ENCODE data around the gene KYAT1. TPM values are rescaled to one million over a fixed set of nuclear protein-coding genes. Genes with fewer than 3 reads are reported as not detected.

The KYAT1 gene
- polyA plus RNA-seq, 3 donors: 15.9 to 35.5 (median 29.4) TPM

DNA sequence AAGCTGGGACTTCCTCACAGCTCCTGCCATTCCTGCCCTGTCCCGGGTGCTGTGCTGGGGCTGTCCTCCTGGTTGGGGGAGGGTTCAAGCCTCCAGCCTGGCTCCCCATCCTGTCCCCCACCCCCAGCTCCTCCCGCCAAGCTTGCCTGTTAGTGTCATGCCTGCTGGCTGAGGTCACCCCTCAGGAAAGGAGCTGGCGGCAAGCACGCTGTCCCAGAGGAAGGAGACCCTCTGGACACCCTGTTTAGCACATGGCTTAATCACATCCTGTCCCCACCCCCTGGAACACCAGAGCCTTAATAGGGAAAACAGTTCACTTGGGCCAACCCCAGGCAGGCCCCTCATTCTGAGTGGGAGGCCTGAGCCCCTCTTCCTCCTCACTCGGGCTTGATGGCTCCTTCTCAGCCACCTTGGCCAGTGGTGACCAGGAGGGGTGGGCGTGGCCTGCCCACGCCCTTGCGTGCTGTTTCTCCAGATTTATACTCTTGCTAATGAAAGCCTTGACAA lies 29.8 kb upstream of the KYAT1 start:
- no peak for DNase-seq

DNA sequence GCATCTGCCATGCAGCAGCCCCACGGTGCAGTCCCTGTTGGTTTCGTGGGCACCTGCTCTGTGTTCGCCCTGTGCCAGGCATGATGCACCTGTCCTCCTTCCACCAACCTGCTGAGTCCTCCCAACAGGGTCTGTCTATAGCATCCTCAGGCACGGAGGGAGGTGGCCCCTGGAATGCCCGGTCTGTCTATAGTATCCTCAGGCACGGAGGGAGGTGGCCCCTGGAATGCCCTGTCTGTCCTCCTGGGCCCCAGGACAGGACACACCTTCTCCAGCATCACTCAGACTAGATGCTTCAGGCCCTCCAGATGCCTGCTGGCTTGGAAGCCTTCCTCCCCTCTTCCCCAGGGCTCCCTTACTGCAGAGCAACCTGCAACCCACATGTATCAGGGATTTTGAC lies 29.2 kb upstream of the KYAT1 start:
- no peak for DNase-seq

DNA sequence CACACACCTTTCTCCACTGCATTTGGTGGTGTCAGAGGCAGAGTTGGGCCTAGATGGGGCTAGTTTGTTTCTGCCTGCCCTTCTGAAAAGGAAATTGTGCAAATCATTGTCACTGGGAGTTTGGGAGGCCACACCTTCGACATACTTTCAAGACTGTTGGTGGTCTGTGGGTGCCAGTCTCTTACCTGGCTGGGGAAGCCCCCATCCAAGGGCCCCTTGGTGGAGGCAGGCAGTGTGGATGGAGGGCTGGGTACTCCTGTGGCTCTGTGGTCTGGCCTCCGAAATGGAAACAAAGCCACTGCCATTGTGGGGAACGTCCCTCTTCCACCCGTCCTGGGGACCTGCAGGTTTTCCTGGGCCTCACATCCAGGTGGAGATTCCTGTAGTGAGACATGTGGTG lies 28.1 kb upstream of the KYAT1 start:
- no peak for DNase-seq

DNA sequence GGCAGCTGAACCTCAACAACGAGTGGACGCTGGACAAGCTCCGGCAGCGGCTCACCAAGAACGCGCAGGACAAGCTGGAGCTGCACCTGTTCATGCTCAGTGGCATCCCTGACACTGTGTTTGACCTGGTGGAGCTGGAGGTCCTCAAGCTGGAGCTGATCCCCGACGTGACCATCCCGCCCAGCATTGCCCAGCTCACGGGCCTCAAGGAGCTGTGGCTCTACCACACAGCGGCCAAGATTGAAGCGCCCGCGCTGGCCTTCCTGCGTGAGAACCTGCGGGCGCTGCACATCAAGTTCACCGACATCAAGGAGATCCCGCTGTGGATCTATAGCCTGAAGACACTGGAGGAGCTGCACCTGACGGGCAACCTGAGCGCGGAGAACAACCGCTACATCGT lies 26.6 kb upstream of the KYAT1 start:
- DNase-seq: no peak

DNA sequence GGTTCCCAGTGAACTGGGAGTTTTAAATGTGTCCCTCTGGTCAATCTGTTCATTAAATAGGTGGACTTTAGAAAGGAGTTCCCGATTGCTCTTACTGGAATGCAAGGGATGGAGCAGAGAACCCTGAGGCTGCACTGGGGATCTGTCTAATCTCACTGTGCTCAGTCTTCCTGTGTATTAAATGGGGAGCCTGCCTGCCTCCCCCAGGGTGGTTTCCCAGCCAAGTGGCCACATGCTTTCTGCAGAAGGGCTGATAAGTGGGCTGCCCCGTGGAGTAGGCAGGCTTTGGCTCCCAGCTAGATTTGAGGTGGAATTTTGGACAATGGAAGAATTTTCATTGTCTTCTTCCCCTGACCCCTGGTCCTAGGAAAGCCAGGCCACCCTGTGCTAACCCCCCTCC lies 25.0 kb upstream of the KYAT1 start:
- no peak for DNase-seq

DNA sequence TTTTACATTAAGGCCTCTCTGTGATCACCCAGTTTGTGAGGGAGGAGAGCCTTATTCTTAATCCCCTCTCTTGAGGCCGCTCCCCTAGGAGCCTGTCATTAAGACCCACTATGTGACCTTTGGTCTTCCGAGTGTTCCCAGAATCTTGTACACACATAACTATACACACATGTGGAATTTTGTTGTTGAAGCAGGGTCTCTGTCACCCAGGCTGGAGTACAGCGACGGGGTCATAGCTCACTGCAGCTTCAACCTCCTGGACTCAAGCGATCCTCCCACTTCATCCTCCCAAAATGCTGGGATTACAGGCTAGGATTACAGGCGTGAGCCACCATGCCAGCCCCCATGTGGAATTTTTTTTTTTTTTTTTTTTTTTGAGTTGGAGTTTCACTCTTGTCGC lies 24.2 kb upstream of the KYAT1 start:
- DNase-seq: no peak

DNA sequence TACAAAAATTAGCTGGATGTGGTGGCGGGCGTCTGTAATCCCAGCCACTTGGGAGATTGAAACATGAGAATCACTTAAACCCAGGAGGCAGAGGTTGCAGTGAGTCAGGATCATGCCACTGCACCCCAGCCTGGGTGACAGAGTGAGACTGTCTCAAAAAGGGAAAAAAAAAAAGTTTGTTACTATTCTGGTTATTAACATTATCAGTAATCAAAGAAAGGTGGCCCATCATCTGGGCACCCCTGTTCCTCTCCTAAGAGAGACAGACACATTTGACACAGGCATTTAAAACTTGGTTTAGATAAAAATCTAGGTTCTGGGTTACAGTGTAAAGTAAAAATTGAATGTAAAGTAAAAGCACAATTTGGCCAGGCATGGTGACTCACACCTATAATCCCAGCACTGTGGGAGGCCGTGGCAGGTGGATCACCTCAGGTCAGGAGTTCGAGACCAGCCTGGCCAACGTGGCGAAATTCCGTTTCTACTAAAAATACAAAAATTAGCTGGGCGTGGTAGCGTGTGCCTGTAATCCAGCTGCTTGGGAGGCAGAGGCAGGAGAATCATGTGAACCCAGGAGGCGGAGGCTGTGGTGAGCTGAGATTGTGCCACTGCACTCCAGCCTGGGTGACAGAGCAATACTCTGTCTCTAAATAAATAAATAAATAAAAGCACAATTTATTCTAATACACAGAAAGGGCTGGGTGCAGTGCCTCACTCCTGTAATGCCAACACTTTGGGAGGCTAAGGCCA lies 22.3 kb upstream of the KYAT1 start:
- no peak for DNase-seq

DNA sequence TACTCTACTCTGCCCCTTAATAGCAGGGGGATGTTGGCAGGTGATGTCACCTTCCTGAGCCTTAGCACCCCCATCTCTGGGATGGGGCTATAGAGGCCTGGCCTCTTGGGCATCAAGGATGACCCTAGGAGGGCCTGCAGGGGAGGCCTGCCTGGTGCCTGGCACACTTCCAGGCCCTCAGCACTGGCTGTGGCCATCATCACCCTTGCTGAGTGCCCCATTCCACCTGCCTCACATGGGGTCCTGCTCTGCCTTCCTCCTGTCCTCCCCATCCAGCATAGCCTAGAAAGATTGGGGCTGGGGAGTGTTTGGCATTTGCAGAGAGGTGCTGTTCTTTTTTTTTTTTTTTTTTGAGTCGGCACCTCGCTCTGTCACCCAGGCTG lies 21.3 kb upstream of the KYAT1 start:
- no peak for DNase-seq

DNA sequence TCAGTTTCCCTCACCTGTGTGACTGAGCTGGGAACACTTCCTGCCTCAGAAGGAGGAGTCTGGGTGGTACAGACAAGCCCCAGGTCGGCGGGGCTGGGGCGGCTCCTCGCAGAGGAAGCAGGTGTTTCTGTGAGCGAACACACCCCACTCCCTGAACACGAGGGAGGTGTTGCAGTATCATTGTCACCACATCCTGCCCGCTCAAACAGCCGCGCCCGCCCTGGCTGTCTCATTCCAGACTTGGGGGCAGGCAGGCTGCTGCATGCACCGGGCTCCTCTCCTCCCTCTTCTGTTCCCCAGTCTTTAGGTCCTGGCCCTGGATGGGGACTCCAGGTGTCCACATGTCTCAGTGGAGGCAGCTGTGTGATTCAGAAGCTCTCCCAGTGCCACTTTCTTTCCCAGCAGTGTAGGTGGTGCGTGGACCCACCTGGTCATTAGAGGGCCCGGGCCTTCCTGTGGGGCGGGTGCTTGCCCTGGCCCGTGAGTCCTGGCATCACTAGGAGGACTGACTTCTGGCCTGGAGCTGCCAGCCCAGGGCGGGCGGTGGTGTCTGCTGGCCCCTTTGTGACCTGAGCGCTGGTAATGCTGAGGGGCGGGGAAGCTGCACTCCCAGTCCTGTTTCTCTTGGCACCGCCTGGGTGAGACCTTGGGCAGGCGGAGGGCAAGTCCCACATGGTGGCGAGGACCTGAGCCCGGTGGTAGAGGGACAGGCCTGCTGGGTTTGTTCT lies 20.8 kb upstream of the KYAT1 start:
- DNase-seq: no peak

DNA sequence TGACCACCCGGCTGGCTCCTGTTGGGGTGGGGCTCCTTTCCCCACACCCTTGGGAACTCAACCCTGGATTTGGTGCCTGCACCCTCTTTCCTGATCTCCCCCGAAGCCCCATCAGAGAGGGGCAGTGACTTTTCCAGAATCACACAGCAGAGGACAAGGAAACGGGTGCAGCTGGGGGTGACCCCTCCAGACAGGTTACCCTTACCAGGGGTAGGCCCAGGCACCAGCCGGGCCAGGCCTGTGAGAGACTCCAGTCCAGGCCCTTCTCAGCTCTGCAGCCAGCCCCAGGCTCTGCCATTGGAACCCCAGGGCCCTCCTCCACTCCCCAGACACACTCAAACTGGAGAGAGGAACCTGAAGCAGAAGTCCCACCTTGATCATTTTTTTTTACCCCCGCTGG lies 20.1 kb upstream of the KYAT1 start:
- DNase-seq: no peak

DNA sequence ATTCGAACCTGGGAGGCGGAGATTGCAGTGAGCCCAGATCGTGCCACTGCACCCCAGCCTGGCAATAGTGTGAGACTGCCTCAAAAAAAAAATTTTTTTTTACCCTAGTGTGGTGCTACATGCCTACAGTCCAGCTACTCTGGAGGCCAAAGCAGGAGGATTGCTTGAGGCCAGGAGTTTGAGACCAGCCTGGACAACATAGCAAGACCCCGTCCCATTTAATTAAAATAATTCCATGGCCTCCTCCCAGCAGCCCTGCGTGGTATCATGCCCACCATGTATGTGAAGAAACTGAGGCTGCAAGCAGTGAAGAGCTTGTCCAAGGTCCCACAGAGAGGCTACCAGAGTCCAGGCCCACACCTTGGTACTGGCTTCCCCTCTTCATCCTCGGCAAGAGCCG lies 19.6 kb upstream of the KYAT1 start:
- DNase-seq: no peak

DNA sequence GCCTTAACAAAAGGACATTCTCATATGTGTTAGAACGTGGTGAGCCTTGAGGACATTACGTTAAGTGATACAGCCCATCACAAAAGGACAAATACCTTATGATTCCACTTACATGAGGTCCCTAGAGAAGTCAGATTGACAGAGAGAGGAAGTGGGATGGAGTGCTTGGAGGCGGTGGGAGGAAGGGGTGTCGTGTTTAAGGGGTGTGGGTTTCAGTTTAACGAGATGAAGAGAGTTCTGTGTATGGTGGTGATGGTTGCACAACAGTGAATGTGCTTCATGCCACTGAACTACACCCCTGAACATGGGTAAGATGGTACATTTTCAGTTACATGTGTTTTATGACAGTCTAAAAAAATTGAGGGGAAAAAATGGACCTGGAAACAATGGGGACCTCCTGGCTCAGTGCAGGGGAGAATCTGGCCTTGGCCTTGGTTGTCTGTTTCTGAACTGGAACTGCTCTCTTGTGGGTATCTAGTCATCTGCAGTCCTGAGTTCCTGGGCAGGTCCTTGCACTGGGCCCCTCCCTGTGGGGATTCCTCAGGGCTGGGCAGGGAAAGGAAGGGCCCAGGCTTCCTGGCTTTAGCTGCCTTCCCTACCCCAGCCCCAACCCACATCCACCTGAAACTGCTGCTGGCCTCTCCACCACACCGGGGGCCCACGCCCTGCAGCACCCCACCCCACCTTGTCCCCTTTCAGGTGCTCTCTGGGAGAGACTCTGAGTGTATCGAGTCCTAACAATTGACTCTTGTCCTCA lies 18.0 kb upstream of the KYAT1 start:
- DNase-seq: no peak

DNA sequence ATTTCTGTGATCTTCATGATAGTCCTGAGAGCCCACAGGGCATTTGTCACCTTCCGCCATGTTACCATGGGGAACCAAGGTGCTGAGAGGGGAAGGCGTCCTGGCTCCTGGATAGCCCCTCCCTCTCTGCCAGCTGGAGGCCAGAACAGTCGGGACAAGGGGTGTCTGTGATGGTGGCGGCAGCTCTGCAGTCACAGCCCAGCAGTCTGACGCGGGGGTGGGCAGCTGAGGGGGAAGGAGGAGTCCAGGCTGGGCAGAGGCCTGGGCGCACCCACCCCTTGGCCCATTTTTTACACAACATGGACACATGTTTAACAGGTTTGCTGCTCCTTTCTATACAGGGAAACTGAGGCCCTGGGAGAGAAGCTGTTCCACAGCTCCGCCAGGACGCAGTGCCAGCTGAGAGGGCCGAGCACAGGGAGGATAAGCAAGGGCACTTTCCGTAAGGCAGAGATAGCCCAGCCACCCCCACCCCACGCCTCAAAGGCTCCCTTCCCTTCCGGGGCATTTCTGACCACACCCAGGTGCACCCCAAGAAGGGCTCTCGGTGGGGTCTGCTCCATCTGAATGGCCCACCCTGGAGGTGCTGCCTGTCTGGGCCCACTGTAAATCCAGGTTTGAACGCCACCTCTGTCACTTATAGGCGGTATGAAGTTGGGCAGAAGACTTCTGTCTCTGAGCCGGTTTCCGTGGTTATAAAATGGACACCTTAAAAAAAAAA lies 17.3 kb upstream of the KYAT1 start:
- no peak for DNase-seq

DNA sequence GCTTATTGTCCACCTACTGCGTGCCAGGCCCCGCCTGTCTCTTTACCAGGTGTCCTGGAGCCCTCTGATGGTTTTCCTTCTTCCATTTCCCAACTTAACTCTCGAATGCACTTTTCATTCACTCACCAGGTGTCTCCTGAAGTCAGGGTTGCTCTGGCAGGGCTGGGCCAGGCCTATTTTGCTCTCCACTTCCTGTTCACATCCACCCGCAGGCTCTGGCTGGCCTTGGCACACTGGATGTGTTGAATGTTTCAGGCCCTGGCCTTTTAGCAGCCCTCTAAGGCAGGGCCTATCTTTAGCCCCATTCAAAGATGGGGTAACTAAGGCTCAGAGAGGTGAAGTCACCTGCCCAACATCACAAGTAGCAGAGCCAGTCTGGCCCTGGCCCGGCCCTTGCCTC lies 16.6 kb upstream of the KYAT1 start:
- DNase-seq: no peak

DNA sequence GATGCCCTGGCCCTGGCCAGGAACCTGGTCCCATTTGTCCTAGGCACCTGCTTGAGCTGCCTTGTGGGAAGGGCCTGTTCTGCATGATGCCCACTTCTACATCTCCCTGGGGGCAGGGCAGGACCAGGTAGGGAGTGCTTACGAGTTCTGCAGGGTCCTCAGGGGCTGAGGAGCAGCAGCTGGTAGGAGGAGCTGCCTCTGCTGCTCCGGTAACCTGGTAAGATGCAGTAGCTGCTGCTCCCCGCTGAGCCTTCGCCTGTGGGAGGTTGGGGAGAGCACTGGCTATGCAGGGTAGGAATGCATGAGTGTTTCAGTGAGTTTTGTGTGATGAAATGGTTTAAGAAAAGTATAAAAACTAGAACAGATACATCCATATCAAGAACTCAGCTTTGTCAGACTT lies 13.8 kb upstream of the KYAT1 start:
- DNase-seq: no peak

DNA sequence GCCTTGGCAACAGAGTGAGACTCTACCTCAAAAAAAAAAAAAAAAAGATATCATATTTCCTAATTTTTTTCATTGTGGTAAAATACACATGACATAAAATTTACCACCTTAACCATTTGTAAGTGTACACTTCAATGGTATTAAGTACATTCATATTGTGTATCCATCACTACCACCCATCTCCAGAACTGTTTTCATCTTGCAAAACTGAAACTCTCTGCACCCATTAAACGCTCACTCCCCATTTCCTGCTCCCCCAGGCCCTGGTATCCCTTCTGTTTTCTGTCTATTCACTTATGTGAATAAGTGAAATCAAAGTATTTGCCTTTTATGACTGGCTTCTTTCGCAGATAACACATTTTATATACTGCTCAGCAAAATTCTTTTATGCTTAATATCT lies 13.0 kb upstream of the KYAT1 start:
- no peak for DNase-seq

DNA sequence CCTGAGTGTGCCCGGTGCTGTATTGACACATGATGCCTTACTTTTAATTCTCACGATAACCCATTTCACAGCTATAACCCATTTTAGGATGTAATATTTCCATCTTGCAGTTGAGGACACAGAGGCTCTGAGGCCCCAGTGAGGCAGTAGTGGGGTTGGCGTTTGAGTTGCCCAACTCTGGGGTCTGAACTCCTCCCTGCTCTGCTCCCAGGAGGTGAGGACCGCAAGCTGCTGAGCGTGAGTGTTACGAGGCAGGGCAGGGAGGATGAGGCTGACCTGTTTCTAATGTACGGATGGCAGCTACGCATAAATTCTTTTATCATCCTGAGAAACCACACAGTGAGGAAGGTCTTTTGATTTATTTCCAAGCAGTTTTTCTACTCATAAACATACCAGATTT lies 11.6 kb upstream of the KYAT1 start:
- DNase-seq: no peak

DNA sequence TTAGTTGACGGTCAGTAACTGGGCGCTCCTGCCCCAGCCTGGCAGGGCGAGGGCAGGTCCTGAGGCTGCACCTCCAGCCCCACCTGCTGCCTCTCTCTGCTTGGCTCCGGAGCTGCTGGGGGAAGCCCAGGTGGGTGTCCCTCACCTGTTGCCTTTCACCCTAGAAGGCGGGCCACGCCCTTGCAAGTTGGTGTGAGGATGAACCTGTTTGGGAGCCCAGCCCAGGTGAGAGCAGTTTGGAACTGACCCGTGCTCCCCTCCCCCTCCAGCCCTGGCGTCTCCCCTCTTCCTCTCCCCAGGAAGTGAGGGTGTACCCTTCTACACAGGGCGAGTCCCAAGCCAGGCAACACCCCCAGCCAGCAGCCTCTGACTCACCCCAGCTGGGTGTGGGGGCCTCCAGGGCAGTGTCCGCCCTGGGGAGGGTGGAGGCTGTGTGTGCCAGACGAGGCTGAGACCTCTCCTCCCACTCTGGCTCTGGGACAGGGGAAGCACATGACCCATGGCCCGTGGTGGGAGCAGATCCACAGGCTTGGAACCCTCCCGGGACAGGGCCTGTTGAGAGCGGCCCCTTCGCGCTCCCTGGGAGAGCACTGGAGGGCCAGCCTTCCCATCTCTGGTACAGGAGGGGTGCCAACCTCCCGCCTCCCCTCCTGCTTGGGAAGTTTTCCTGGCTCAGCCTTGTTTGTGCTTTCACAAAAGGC lies 10.6 kb upstream of the KYAT1 start:
- no peak for DNase-seq

DNA sequence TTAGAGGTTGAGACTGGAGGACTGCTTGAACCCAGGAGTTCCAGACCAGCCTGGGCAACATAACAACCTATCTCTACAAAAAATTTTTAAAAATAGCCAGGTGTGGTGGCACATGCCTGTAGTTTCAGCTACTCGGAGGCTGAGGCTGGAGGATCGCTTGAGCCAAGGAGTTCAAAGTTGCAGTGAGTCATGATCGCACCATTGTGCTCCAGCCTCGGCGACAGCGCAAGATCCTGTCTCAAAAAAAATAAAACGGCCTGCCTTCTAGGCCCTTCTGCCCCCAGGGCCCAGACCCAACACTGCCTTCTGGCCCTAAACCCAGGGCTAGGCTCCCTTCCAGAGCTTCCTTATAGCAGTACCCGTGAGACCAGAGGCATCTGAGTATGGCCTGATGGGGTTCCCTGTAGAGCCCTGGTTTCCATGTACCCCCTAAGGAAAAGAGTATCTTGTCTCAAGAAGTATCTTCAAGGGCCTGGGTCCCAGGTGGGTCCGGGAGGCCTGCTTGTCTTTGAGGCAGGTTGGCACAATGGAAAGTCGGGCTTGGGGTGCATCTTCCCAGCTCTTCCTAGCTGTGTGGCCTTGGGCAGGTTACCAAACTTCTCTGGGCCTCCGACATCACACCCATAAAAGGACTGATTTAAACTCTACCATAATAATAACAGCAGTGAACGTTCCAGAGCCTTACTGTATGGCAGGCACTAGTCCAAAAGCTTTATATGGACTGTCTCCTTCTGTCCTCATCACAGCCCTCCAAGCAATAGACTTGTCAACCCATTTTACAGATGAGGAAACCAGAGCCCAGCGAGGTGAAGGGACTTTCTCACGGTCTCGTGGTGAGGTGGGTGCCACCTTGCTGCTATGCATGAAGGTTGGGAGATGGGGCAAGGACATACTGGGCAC lies 9.8 kb upstream of the KYAT1 start:
- no peak for DNase-seq

DNA sequence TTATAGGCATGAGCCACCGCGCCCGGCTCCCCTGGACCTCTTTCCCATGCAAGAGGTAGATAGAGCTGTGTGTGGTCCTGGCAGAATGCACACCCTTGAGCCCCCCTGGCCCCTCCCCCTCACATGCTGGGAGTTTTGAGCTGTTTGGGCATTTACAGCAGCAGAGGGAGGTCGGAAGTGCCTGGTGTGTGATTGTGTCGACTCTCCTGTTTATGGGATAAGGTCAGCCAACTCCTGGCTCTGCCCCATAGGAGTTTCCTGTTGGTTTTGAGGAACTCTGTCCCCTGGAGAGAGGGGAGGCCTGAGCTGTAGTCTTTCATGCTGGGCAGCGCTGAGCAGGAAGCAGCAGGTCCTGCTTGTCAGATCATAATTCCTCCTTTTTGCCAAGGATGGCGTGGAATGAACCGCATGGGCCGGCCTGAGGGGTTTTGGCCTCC lies 6.2 kb upstream of the KYAT1 start:
- DNase-seq: no peak

Measured in renal pelvis (tissue), 4 donors.